SU-DHL-6 (cell line): ENCODE results near the gene NDUFS2.
"Not testable (repeated sequence)": the region's sequence is repeated elsewhere in the genome, so short reads cannot be mapped to it uniquely, and the experiment has no call there.

Experiments used
- H2AFZ ChIP-seq: fragments of 200-600 bp; sonication (generic); 2 replicates; pipeline ENCODE4 v1.6.1; 2014; ENCODE audit warnings: low read depth, mild to moderate bottlenecking, moderate library complexity, mixed read lengths, antibody characterized with exemption, low read length; ENCODE audit not compliant: severe bottlenecking
- H3F3A ChIP-seq: fragments of 200-600 bp; shearing (Covaris generic); 2 replicates; pipeline ENCODE4 v1.6.0; 2016; ENCODE audit warnings: antibody characterized with exemption, mild to moderate bottlenecking; ENCODE audit not compliant: insufficient read depth
- H3K27ac ChIP-seq: fragments of 200-600 bp; sonication (generic); 2 replicates; pipeline ENCODE4 v1.5.1; 2016; ENCODE audit warnings: low read depth, mild to moderate bottlenecking, low read length, moderate library complexity, mixed read lengths
- H3K27me3 ChIP-seq: fragments of 200-600 bp; sonication (generic), shearing (Covaris generic); 2 replicates; pipeline ENCODE4 v1.6.0; 2014; ENCODE audit warnings: mild to moderate bottlenecking, low read length
- H3K36me3 ChIP-seq: fragments of 200-600 bp; sonication (generic); 2 replicates; pipeline ENCODE4 v1.6.1; 2014; ENCODE audit warnings: mild to moderate bottlenecking, low read length, mixed read lengths
- H3K4me2 ChIP-seq: fragments of 300-600, 200-600 bp; shearing (Covaris generic), sonication (generic); 2 replicates; pipeline ENCODE4 v1.6.0; 2014; ENCODE audit warnings: low read length, low read depth, mild to moderate bottlenecking; ENCODE audit not compliant: poor library complexity, severe bottlenecking
- H3K4me3 ChIP-seq: fragments of 200-600 bp; sonication (generic); 2 replicates; pipeline ENCODE4 v1.5.1; 2014; ENCODE audit warnings: antibody characterized with exemption, low read length, mild to moderate bottlenecking, mixed read lengths; ENCODE audit not compliant: insufficient read depth, poor library complexity, severe bottlenecking
- H3K79me2 ChIP-seq: fragments of 200-600 bp; sonication (generic); 2 replicates; pipeline ENCODE4 v1.6.1; 2014; ENCODE audit warnings: mild to moderate bottlenecking, low read length, moderate library complexity; ENCODE audit not compliant: insufficient read depth
- H3K9ac ChIP-seq: fragments of 200-600 bp; sonication (generic); 2 replicates; pipeline ENCODE4 v1.7.0; 2014; ENCODE audit warnings: mild to moderate bottlenecking, low read length
- H3K9me2 ChIP-seq: fragments of 200-600 bp; sonication (generic); replicated peaks from 2 replicates; pipeline ENCODE4 v1.6.1; 2014; ENCODE audit warnings: low read length; ENCODE audit not compliant: insufficient read depth
- H3K9me3 ChIP-seq: fragments of 200-600 bp; sonication (generic); 2 replicates; pipeline ENCODE4 v1.6.1; 2014; ENCODE audit warnings: low read length, mixed read lengths; ENCODE audit not compliant: insufficient read depth
- H4K20me1 ChIP-seq: fragments of 200-600 bp; sonication (generic); 2 replicates; pipeline ENCODE4 v1.6.1; 2014; ENCODE audit warnings: low read depth, mild to moderate bottlenecking, antibody characterized with exemption, low read length, moderate library complexity, mixed read lengths
- EZH2phosphoT487 ChIP-seq: fragments of 200-600 bp; sonication (generic), shearing (Covaris generic); conservative IDR thresholded peaks from 2 replicates; pipeline ENCODE4 v1.6.1; 2018; ENCODE audit warnings: mild to moderate bottlenecking, antibody characterized with exemption, low read length, moderate library complexity, mixed read lengths
- TF ChIP-seq, protein P1 (sequence below): fragments of 200-600 bp; sonication (generic); IDR thresholded peaks from one replicate; pipeline ENCODE4 v1.5.1; 2017; ENCODE audit warnings: antibody characterized with exemption, mild to moderate bottlenecking, low read length, moderate library complexity; ENCODE audit not compliant: insufficient read depth, poor library complexity, severe bottlenecking

NDUFS2 gene

DNA sequence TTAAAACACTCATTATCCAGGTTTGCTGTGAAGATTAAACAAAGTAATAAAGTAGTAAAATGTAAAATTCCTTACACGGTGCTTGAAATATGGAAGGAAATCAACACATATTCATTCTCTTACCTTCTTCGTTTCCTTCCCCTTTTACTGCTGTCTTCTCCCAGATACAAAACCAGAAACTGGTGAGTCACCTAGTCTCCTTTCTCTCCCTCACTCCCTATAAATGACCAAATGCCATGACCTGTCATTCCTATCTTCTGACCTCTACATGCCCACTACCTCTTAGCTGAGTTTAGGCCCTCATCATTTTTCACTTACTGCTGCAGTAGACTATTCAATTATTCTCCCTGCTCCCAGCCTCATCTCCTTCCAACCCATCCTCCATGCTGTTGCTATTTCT, 40.1 kb downstream of the NDUFS2 start:
- Histone ChIP-seq H3K27me3 (no peaks in the 10 kb centered on the region), H3K27ac (no peak overlapping the region), H3K9me2 (no peaks in the 10 kb centered on the region), H3K79me2 (no peaks in the 10 kb centered on the region), H3K4me2 (no peak overlapping the region), H4K20me1 (no peaks in the 10 kb centered on the region), H3K9me3 (no peaks in the 10 kb centered on the region), H3K4me3 (no peak overlapping the region), H2AFZ (no peak overlapping the region), H3F3A (no peaks in the 10 kb centered on the region), H3K36me3 (no peaks in the 10 kb centered on the region), H3K9ac (no peak overlapping the region)
- TF ChIP-seq, protein P1, sequence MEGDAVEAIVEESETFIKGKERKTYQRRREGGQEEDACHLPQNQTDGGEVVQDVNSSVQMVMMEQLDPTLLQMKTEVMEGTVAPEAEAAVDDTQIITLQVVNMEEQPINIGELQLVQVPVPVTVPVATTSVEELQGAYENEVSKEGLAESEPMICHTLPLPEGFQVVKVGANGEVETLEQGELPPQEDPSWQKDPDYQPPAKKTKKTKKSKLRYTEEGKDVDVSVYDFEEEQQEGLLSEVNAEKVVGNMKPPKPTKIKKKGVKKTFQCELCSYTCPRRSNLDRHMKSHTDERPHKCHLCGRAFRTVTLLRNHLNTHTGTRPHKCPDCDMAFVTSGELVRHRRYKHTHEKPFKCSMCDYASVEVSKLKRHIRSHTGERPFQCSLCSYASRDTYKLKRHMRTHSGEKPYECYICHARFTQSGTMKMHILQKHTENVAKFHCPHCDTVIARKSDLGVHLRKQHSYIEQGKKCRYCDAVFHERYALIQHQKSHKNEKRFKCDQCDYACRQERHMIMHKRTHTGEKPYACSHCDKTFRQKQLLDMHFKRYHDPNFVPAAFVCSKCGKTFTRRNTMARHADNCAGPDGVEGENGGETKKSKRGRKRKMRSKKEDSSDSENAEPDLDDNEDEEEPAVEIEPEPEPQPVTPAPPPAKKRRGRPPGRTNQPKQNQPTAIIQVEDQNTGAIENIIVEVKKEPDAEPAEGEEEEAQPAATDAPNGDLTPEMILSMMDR, result no peak
- TF ChIP-seq EZH2phosphoT487, result no peak

DNA sequence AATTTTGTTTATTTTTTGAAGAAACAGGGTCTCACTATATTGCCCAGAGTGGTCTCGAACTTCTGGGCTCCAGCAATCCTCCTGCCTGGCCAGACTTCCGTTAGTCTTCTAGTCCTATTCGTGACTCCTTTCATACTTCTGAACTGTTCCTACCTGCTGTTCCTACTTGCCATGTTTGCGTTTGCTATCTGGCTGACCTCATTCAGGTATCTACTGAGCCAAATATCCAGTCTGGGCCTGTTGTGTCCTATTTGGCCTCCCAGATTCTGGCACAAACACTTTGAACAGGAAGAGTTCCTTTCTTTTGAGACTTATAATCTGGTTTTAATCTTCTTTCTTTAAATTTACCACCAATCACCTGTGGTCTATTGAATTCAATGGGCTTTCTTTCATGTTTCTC, 42.7 kb downstream of the NDUFS2 start:
- no peaks in the 10 kb centered on the region for H3F3A ChIP-seq
- no peaks in the 10 kb centered on the region for H3K79me2 ChIP-seq
- H3K9me3 ChIP-seq, result no peaks in the 10 kb centered on the region
- no peak overlapping the region for H2AFZ ChIP-seq
- H4K20me1 ChIP-seq, result no peaks in the 10 kb centered on the region
- no peaks in the 10 kb centered on the region for H3K9me2 ChIP-seq
- H3K4me3 ChIP-seq, result no peak overlapping the region
- H3K9ac ChIP-seq, result no peak overlapping the region
- H3K36me3 ChIP-seq, result no peaks in the 10 kb centered on the region
- no peak for TF ChIP-seq EZH2phosphoT487
- TF ChIP-seq, protein P1, result no peak
- no peak overlapping the region for H3K27ac ChIP-seq
- no peaks in the 10 kb centered on the region for H3K27me3 ChIP-seq
- H3K4me2 ChIP-seq, result no peak overlapping the region

DNA sequence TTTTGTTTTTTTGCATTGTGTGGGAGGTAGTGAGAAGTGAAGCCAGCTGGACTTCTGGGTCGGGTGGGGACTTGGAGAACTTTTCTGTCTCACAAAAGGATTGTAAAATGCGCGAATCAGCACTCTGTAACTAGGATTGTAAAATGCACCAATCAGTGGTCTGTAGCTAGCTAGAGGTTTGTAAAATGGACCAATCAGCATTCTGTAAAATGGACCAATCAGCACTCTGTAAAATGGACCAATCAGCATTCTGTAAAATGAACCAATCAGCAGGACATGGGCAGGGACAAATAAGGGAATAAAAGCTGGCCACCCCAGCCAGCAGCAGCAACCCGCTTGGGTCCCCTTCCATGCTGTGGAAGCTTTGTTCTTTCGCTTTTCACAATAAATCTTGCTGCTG, 47.9 kb downstream of the NDUFS2 start:
- H3K27me3 ChIP-seq, H3K4me2 ChIP-seq, H3K9me3 ChIP-seq, H3F3A ChIP-seq, H3K79me2 ChIP-seq, H4K20me1 ChIP-seq, H3K9ac ChIP-seq, H3K4me3 ChIP-seq, H3K9me2 ChIP-seq, H3K27ac ChIP-seq, H3K36me3 ChIP-seq, H2AFZ ChIP-seq: not testable (repeated sequence)

DNA sequence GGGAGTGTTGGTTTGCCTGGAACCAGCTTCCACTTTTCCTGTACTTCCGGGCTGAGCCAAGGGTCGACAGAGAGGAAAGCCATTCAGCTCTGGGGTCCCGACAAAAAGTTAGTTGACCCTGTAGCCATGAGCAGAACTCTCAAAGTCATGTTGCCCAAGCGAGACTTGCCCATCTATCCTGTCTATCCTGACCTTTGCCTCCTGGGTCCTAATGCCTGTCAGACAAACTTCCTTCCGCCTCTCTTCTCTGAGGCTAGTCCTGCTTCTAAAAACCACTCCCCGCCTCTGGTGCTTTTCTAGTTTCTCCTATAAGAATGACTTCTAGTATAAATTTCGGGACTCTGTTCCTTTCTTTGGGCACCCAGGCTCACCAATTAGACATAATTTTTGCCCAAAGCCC, 48.7 kb downstream of the NDUFS2 start:
- H3K9me3 ChIP-seq, result no peaks in the 10 kb centered on the region
- no peaks in the 10 kb centered on the region for H3F3A ChIP-seq
- H4K20me1 ChIP-seq, result no peaks in the 10 kb centered on the region
- no peak overlapping the region for H2AFZ ChIP-seq
- H3K9me2 ChIP-seq, result no peaks in the 10 kb centered on the region
- H3K79me2 ChIP-seq, result no peaks in the 10 kb centered on the region
- TF ChIP-seq, protein P1, result no peak
- TF ChIP-seq EZH2phosphoT487, result no peak
- H3K27me3 ChIP-seq, result no peaks in the 10 kb centered on the region
- H3K4me2 ChIP-seq, result no peak overlapping the region
- H3K27ac ChIP-seq, result no peak overlapping the region
- no peak overlapping the region for H3K9ac ChIP-seq
- no peaks in the 10 kb centered on the region for H3K36me3 ChIP-seq
- H3K4me3 ChIP-seq, result no peak overlapping the region
